Suprapubic skin (tissue), 3 donors: ENCODE measurements around the gene PDE6B.

ENCODE experiments used
- POLR2A ChIP-seq, 2 donors: fragments of 450-650 bp; IDR thresholded peaks; one replicate each; pipeline ENCODE4 v1.6.1; 2017; ENCODE audit warnings: antibody characterized with exemption in 2 of 2, mild to moderate bottlenecking in 2 of 2, moderate library complexity in 2 of 2
- TF ChIP-seq, protein P1 (sequence below), 2 donors: fragments of 200-600 bp in 1 of 2; fragments of 450-650 bp in 1 of 2; sonication (generic) in 1 of 2; IDR thresholded peaks; one replicate each; pipeline ENCODE4 v1.5.1; 2016 to 2019; ENCODE audit warnings: antibody characterized with exemption in 2 of 2, mild to moderate bottlenecking in 1 of 2, moderate library complexity in 1 of 2

DNA sequence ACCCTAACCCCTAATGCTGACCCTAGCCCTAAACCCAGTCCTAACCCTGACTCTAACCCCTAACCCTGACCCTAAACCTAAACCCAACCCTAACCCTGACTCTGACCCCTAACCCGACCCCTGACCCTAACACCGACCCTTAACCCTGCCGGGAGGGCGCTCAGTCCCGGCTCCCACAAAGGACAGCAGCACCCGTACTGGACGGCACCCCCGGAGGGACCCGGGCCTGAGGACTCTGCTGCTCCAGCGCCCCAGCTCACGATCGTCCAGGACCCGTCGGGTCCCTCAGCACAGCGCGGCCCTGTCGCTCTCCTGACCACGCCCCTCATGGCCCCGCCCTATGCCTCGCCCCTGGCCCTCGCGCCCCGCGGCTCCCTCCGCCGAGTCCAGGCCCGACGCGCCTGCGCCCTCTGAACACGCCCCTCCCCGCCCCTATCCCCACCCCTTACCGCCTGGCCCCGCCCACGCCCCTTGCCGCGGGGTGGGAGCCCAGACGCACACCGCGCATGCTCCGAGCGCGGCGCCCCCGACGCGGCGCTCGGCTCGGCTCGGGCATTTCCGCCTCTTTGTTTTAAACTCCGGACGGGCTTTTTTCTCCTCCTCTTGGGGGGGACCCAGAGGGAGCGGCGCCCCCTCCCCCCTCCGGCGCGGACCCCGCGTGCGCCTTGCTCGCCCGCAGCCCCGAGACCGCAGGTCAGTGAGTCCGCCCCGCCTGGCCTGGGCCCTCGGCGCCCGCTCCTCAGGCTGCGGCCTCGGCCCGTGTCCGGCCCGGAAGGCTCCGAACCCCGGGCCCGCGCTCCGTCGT is 80.1 kb downstream of the PDE6B start, which contains the start of gene PCGF3:
- TF ChIP-seq, protein P1, sequence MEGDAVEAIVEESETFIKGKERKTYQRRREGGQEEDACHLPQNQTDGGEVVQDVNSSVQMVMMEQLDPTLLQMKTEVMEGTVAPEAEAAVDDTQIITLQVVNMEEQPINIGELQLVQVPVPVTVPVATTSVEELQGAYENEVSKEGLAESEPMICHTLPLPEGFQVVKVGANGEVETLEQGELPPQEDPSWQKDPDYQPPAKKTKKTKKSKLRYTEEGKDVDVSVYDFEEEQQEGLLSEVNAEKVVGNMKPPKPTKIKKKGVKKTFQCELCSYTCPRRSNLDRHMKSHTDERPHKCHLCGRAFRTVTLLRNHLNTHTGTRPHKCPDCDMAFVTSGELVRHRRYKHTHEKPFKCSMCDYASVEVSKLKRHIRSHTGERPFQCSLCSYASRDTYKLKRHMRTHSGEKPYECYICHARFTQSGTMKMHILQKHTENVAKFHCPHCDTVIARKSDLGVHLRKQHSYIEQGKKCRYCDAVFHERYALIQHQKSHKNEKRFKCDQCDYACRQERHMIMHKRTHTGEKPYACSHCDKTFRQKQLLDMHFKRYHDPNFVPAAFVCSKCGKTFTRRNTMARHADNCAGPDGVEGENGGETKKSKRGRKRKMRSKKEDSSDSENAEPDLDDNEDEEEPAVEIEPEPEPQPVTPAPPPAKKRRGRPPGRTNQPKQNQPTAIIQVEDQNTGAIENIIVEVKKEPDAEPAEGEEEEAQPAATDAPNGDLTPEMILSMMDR (IDR thresholded peaks at IDR 0.05): no peak
- TF ChIP-seq POLR2A (IDR thresholded peaks at IDR 0.05): peak in 1 of 2 donors; percentile 54
